Hepatocyte (in vitro differentiated cells): ENCODE results near the gene LRBA.

Source experiments
- EZH2 ChIP-seq: fragments of 200-600 bp; sonication (generic); IDR thresholded peaks from 2 replicates; pipeline ENCODE4 v1.6.1; 2016; ENCODE audit warnings: antibody characterized with exemption, mild to moderate bottlenecking, borderline replicate concordance
- TF ChIP-seq, protein P1 (sequence below): fragments of 200-600 bp; sonication (generic); IDR thresholded peaks from 2 replicates; pipeline ENCODE4 v1.5.1; 2016; ENCODE audit warnings: antibody characterized with exemption, mild to moderate bottlenecking; ENCODE audit not compliant: poor library complexity

DNA sequence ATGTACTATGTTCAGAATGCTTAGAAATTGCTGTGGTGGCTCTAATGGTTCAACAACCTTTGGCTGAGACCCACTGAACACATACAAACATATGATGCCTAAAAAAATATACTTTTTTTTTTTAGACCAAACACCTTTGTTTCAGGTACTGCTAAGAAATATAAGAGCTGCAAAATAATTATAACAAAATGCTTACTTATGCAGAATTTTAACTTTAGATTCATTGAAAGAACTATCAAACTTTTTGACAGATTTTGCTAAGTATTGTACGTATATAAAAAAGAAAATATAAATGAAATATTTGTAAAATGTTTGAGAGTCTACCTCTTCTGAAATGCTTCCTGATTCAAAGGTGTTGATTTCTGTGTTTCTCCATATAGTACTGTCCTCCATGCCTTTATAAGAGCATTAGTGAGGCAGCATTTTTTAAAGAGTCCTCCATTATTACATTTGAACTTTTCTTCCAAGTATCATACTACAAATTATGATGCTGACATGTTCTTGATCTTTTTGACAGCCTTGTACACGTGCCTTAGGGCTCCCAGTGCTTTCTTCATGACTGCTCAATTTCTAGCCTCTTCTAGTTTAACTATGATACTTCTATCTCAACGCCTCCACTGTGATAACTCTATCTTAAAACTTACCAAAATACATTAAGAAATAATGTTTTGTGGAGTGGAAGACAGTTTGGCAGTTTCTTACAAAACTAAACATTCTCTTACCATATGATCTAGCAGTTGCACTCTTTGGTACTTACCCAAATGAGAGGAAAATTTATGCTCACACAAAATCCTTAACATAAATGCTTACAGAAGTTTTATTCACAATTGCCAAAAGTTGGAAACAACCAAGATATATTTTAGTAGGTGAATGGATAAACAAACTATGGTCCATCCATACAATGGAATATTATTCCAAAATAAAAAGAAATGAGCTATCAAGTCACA is 645.4 kb downstream of the LRBA start:
- TF ChIP-seq, protein P1, sequence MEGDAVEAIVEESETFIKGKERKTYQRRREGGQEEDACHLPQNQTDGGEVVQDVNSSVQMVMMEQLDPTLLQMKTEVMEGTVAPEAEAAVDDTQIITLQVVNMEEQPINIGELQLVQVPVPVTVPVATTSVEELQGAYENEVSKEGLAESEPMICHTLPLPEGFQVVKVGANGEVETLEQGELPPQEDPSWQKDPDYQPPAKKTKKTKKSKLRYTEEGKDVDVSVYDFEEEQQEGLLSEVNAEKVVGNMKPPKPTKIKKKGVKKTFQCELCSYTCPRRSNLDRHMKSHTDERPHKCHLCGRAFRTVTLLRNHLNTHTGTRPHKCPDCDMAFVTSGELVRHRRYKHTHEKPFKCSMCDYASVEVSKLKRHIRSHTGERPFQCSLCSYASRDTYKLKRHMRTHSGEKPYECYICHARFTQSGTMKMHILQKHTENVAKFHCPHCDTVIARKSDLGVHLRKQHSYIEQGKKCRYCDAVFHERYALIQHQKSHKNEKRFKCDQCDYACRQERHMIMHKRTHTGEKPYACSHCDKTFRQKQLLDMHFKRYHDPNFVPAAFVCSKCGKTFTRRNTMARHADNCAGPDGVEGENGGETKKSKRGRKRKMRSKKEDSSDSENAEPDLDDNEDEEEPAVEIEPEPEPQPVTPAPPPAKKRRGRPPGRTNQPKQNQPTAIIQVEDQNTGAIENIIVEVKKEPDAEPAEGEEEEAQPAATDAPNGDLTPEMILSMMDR: no peak
- no peak for TF ChIP-seq EZH2
